SK-N-SH treated with all-trans-retinoic acid at 6 μM for 48 hours (cell line): ENCODE results near the gene ORC4.

Source experiments
- ARNTL ChIP-seq: fragments of 450-650 bp; formaldehyde crosslinking; IDR thresholded peaks from 2 replicates; pipeline ENCODE4 v1.5.0; 2020; ENCODE audit warnings: low read depth, mild to moderate bottlenecking, moderate library complexity, borderline replicate concordance
- CSDC2 ChIP-seq: fragments of 250-450 bp; sonication (Bioruptor Pico); IDR thresholded peaks from 2 replicates; pipeline ENCODE4 v1.5.0; 2020; ENCODE audit warnings: mild to moderate bottlenecking, moderate library complexity
- GLIS3 ChIP-seq: fragments of 250-450 bp; sonication (Bioruptor Pico); IDR thresholded peaks from 2 replicates; pipeline ENCODE4 v1.5.0; 2020; ENCODE audit warnings: mild to moderate bottlenecking, moderate library complexity
- ISL1 ChIP-seq: fragments of 250-450 bp; sonication (Bioruptor Pico); IDR thresholded peaks from 2 replicates; pipeline ENCODE4 v2.1.2; 2022; ENCODE audit warnings: mild to moderate bottlenecking, moderate library complexity
- ZFP3 ChIP-seq: fragments of 250-450 bp; sonication (Bioruptor Pico); IDR thresholded peaks from 2 replicates; pipeline ENCODE4 v1.5.0; 2020; ENCODE audit warnings: mild to moderate bottlenecking, moderate library complexity
- ZFP30 ChIP-seq: fragments of 450-650 bp; formaldehyde crosslinking; IDR thresholded peaks from 2 replicates; pipeline ENCODE4 v1.5.0; 2022; ENCODE audit warnings: mild to moderate bottlenecking, moderate library complexity
- TF ChIP-seq, protein P1 (sequence below): fragments of 250-450 bp; sonication (Bioruptor Pico); IDR thresholded peaks from 2 replicates; pipeline ENCODE4 v1.8.0; 2020; ENCODE audit warnings: mild to moderate bottlenecking, moderate library complexity, borderline replicate concordance

DNA sequence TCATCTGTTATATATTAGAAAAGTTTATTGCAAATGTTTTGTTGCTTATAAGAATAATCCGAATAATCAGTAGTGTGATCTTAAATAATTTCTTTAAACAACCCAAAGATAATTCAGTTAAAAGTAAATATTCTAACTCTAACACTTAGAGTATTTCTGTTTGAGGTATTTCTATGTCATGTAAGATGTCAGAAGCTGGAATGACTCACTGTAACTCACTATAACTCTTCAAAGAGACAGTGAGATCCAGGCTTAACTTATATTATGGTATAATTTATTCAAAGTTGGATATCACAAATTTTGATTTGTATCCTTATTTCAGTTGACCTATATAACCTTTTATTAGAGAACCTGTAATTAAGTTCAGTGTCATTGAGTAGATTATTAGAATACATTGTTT is 7.3 kb upstream of the ORC4 start:
- TF ChIP-seq, protein P1, sequence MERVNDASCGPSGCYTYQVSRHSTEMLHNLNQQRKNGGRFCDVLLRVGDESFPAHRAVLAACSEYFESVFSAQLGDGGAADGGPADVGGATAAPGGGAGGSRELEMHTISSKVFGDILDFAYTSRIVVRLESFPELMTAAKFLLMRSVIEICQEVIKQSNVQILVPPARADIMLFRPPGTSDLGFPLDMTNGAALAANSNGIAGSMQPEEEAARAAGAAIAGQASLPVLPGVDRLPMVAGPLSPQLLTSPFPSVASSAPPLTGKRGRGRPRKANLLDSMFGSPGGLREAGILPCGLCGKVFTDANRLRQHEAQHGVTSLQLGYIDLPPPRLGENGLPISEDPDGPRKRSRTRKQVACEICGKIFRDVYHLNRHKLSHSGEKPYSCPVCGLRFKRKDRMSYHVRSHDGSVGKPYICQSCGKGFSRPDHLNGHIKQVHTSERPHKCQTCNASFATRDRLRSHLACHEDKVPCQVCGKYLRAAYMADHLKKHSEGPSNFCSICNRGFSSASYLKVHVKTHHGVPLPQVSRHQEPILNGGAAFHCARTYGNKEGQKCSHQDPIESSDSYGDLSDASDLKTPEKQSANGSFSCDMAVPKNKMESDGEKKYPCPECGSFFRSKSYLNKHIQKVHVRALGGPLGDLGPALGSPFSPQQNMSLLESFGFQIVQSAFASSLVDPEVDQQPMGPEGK (CRISPR knock-in tag): no peak
- TF ChIP-seq ZFP3 (CRISPR knock-in tag) (no peak), CSDC2 (CRISPR knock-in tag) (no peak), ISL1 (CRISPR knock-in tag) (no peak), ARNTL (no peak), ZFP30 (CRISPR knock-in tag) (no peak), GLIS3 (CRISPR knock-in tag) (no peak)
